ENCODE measurements around the gene ATG16L2. TPM values are rescaled to one million over a fixed set of nuclear protein-coding genes. Genes with fewer than 3 reads are reported as not detected.

The ATG16L2 gene
- total RNA-seq, 4 donors from 2014 or later = 3.1 to 8.1 (median 4.3) TPM

- H3K9me3 ChIP-seq = no peaks in the 10 kb centered on the region
- no peak for TF ChIP-seq CTCF (IDR thresholded peaks at IDR 0.05 in 4 of 5, conservative IDR thresholded peaks at IDR 0.05 in 1 of 5)
- ATAC-seq (no peak), DNase-seq (no peak)
- no peaks in the 10 kb centered on the region for H3K27me3 ChIP-seq
- intact Hi-C loops (cut with DNase I; ENCODE audit: low total_unique reads) (no loop called here), in situ Hi-C loops (cut with MboI; ENCODE audit: low sequenced_read_pairs in 4 of 4) (no loop called here)
- H3K4me1 ChIP-seq = peaks cover 15 to 16% of the 10 kb centered on the region in 2 donors
- H3K27ac ChIP-seq = no peak overlapping the region
- H3K36me3 ChIP-seq = no peaks in the 10 kb centered on the region
- H3K4me3 ChIP-seq = no peak overlapping the region
These were observed 42.7 kb upstream of the ATG16L2 start for GRCh38 chr11:72771507-72771906.

DNA sequence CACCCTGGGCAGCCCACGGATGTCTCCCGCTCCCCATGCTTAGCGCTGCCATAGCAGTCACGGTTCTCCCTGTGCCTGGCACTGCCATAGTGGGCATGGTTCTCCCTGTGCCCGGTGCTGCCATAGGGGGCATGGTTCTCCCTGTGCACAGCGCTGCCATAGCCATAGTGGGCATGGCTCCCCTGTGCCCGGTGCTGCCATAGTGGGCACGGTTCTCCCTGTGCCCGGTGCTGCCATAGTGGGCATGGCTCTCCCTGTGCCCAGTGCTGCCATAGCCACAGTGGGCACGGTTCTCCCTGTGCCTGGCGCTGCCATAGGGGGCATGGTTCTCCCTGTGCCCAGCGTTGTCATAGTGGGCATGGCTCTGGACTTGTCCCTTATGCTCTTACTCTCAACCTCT is 42.2 kb upstream of the ATG16L2 start:
- DNase-seq (no peak), ATAC-seq (no peak)
- Histone ChIP-seq H3K27ac (no peak overlapping the region), H3K27me3 (no peaks in the 10 kb centered on the region), H3K4me3 (no peak overlapping the region), H3K36me3 (no peaks in the 10 kb centered on the region), H3K4me1 (peaks cover 18 to 20% of the 10 kb centered on the region in 2 donors), H3K9me3 (no peaks in the 10 kb centered on the region)
- TF ChIP-seq POLR2A (IDR thresholded peaks at IDR 0.05) (no peak), CTCF (IDR thresholded peaks at IDR 0.05 in 4 of 5, conservative IDR thresholded peaks at IDR 0.05 in 1 of 5) (no peak)
- in situ Hi-C loops (cut with MboI; ENCODE audit: low sequenced_read_pairs in 4 of 4) = no loop called here
- intact Hi-C loops (cut with DNase I; ENCODE audit: low total_unique reads) = loop anchor here (2.0 kb wide), 1 partner anchor 19 kb away; the partner anchor contains the start of gene ARAP1

- Histone ChIP-seq H3K9me3 (no peaks in the 10 kb centered on the region), H3K36me3 (no peaks in the 10 kb centered on the region), H3K4me1 (peaks cover 24 to 26% of the 10 kb centered on the region in 2 donors), H3K4me3 (no peak overlapping the region), H3K27me3 (no peaks in the 10 kb centered on the region), H3K27ac (peak overlapping the region; percentile 66 to 80 (median 76))
- peak; percentile 96 to 98 for ATAC-seq
- intact Hi-C loops (cut with DNase I; ENCODE audit: low total_unique reads) = loop anchor here (1.0 to 2.0 kb wide), 2 partner anchors 20 kb away; partner anchors contain the start of gene ARAP1
- peak; percentile 59 to 78 for DNase-seq
- TF ChIP-seq CTCF (IDR thresholded peaks at IDR 0.05 in 4 of 5, conservative IDR thresholded peaks at IDR 0.05 in 1 of 5) (no peak), POLR2A (IDR thresholded peaks at IDR 0.05) (no peak)
- in situ Hi-C loops (cut with MboI; ENCODE audit: low sequenced_read_pairs in 4 of 4) = no loop called here
These were observed 40.9 kb upstream of the ATG16L2 start for GRCh38 chr11:72773291-72773690.

GRCh38 chr11:72773696-72774095 is 40.5 kb upstream of the ATG16L2 start:
- H3K27ac ChIP-seq = peak overlapping the region; percentile 66 to 80 (median 76)
- in situ Hi-C loops (cut with MboI; ENCODE audit: low sequenced_read_pairs in 4 of 4) (no loop called here), intact Hi-C loops (cut with DNase I; ENCODE audit: low total_unique reads) (loop anchor here (1.0 to 2.0 kb wide), 2 partner anchors 20 to 21 kb away; partner anchors contain the start of gene ARAP1)
- no peaks in the 10 kb centered on the region for H3K9me3 ChIP-seq
- ATAC-seq (no peak), DNase-seq (no peak)
- H3K4me1 ChIP-seq = peaks cover 24 to 26% of the 10 kb centered on the region in 2 donors
- no peaks in the 10 kb centered on the region for H3K27me3 ChIP-seq
- TF ChIP-seq POLR2A (IDR thresholded peaks at IDR 0.05) (peak in 1 of 2 donors; percentile 39), CTCF (IDR thresholded peaks at IDR 0.05 in 4 of 5, conservative IDR thresholded peaks at IDR 0.05 in 1 of 5) (no peak)
- no peaks in the 10 kb centered on the region for H3K36me3 ChIP-seq
- H3K4me3 ChIP-seq = no peak overlapping the region

GRCh38 chr11:72774499-72774898 is 39.7 kb upstream of the ATG16L2 start:
- Histone ChIP-seq H3K4me1 (peaks cover 24 to 26% of the 10 kb centered on the region in 2 donors), H3K27me3 (no peaks in the 10 kb centered on the region), H3K4me3 (no peak overlapping the region), H3K9me3 (no peaks in the 10 kb centered on the region), H3K27ac (peak overlapping the region in 1 of 4 donors; percentile 73), H3K36me3 (no peaks in the 10 kb centered on the region)
- intact Hi-C loops (cut with DNase I; ENCODE audit: low total_unique reads) (no loop called here), in situ Hi-C loops (cut with MboI; ENCODE audit: low sequenced_read_pairs in 4 of 4) (no loop called here)
- DNase-seq (no peak), ATAC-seq (no peak)
- TF ChIP-seq CTCF (IDR thresholded peaks at IDR 0.05 in 4 of 5, conservative IDR thresholded peaks at IDR 0.05 in 1 of 5) (no peak), POLR2A (IDR thresholded peaks at IDR 0.05) (no peak)
